GM10847 (cell line): ENCODE results near the gene FLRT2.

Experiments used
- POLR2A ChIP-seq: IDR thresholded peaks from 2 replicates; pipeline ENCODE4 v1.6.1; 2011; ENCODE audit not compliant: insufficient read length; ENCODE audit errors: extremely low read depth

Gene FLRT2

DNA sequence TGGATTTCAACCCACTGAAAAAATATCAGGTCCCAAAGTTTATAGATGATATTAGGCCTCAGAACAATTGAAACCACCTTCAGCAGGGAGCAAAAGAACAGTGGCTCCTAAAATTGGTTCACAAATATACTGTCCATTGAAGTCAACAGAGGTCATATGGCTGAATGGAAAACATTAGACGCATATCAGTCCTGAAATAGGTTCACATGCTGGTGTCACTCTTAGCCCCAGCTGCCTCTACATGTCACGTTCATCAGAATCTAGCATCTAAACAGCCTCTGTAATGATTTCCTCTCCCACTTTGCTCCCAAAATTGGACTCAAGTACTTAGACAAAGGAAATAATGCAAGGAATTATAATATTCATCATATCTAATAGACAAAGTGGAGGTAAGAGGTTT lies 8.7 kb downstream of the FLRT2 start:
- no peak for TF ChIP-seq POLR2A

DNA sequence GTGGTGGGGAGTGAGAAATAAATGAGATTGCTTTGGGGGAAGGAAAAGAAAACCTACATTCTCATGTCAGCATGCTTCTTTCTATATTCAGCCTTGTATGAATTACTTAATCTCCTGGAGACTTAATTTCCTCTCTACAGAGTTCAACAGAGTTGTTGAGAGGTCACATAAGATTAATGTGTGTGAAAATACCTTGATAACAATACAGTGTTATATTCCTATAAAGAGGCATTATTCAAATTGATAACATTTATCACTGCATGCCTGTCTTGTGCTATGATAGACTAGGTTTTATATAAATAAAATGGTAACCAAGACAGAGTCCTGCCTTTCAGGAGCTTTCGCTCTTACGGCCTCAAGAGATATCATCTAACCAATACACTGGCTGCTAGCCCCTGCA lies 9.6 kb downstream of the FLRT2 start:
- TF ChIP-seq POLR2A: no peak

GRCh38 chr14:85542623-85543022 lies 12.7 kb downstream of the FLRT2 start:
- no peak for TF ChIP-seq POLR2A

DNA sequence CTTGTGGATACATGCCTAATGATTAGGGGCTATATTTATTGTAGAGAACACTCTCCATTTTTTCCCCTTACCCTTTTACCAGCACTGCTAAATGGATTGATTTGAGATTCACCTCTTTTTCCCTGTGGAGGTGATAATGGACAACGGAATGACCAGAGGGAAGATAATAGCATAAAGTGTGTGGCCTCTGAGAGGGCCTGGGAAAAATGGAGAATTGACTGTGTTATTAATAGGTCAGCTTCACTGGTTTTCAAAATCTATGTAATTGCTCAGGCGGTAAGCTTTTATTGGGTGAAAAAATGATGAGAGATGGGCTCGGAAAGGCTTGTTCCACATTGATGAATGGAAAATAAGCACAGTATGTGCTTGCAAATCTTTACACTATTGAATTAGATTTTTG lies 15.8 kb downstream of the FLRT2 start:
- no peak for TF ChIP-seq POLR2A

- no peak for TF ChIP-seq POLR2A
Observed at GRCh38 chr14:85546390-85546789, 16.4 kb downstream of the FLRT2 start.

- no peak for TF ChIP-seq POLR2A
Observed at GRCh38 chr14:85549697-85550096, 19.8 kb downstream of the FLRT2 start.

DNA sequence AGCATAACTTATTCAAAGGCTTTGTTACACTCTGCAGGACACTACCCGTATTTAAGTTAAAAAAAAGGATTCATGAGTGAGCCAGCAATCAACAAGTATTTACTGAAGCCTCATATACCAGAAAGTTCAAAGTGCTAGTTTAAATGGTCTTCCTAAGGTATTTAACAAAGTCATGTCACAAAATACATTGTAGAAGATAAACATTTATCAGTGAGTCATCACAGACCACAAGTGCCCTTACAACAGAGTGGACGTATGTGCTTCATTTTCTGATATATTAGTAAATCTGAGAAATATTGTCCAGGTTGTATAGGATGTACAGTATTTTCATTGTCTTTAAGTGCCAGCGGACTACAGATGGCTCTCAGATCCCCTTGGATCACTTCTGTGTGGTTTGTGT lies 24.2 kb downstream of the FLRT2 start:
- no peak for TF ChIP-seq POLR2A

- TF ChIP-seq POLR2A: no peak
Observed at GRCh38 chr14:85556267-85556666, 26.3 kb downstream of the FLRT2 start.

GRCh38 chr14:85558505-85558904 lies 28.6 kb downstream of the FLRT2 start:
- TF ChIP-seq POLR2A: no peak

- TF ChIP-seq POLR2A: no peak
Observed at GRCh38 chr14:85562630-85563029, 32.7 kb downstream of the FLRT2 start.

GRCh38 chr14:85564841-85565527 lies 35.0 kb downstream of the FLRT2 start:
- TF ChIP-seq POLR2A: no peak

GRCh38 chr14:85565862-85566296 lies 35.9 kb downstream of the FLRT2 start:
- no peak for TF ChIP-seq POLR2A

DNA sequence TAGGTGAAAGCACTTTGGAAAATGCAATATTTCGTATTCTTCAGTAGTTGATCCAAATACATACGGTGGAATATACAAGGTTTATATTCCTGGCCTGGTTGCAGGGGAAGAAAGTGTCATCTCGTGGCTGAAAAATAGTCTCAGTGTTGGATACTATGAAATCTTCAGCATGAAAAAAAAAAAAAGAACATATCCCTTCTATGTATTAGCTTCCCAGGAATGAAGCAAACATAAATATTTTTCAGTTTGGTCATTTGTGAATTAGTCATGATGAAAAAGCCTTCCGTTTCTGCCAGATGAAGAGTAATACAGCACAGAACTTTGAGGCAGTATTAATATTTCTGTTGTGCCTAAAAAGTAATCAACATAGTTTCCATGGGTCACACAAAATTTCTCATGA lies 36.7 kb downstream of the FLRT2 start:
- TF ChIP-seq POLR2A: no peak

- TF ChIP-seq POLR2A: no peak
Observed at GRCh38 chr14:85572011-85572410, 42.1 kb downstream of the FLRT2 start.

GRCh38 chr14:85572845-85573244 lies 42.9 kb downstream of the FLRT2 start:
- TF ChIP-seq POLR2A: no peak

GRCh38 chr14:85573406-85573805 lies 43.5 kb downstream of the FLRT2 start:
- no peak for TF ChIP-seq POLR2A
